ENCODE results near the gene MYBPC2.
"Not testable (repeated sequence)": the region's sequence is repeated elsewhere in the genome, so short reads cannot be mapped to it uniquely, and the experiment has no call there.

The MYBPC2 gene

DNA sequence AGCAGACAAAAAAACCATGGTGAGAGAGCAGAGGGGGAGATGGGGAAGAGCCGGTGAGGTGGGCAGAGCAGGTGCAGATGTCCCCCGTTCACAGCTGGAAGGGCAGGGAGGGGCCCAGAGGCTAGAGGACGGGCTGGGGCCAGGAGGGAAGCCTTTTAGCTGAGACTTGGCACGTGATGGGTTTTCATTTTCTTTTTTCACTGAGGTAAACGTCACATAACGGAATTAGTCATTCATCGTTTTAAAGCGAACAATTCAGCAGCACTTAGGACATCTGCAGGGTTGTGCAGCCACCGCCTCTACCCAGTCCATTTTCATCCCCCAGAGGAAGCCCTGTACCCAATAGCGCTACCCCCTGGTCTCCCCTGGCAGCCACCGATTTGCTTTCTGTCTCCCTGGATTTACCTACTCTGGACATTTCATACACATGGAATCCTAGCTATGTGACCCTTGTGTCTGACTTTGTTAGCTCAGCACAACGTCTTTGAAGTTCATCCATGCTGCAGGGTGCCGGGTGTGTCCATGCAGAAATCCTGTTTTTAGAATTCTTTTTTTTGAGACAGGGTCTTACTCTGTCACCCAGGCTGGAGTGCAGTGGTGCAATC is 27.6 kb downstream of the MYBPC2 start:
- DNase-seq: no peak

DNA sequence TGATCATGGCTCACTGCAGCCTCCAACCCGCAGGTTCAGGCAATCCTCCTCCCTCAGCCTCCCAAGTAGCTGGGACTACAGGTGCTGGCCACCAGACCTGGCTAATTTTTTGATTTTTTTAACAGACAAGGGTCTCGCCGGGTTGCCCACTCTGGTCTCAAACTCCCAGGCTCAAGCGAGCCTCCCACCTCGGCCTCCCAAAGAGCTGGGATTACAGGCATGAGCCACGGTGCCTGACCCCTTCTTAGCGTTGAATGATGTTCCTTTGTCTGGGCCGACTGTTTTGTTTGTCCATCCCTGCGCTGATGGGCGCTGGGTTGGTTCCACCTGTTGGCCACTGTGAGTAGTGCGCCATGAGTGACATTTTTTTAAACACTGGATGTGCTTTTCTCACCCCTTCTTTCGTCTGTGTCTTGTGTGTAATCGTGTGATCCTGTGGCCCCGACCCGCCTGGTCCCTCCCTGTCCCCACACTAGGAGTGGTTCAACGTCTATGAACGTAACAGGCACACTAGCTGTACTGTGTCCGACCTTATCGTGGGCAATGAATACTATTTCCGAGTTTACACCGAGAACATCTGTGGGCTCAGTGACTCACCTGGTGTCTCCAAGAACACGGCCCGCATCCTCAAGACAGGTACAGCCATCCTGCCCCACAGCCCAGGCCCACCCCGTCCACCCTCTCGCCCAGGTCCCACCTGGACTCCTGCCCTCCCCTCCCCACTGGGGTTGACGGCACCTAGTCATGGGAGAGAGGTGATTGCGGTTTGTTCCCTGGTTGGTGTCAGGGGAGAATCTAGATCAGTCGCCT is 28.6 kb downstream of the MYBPC2 start:
- peak; percentile 48 to 60 for DNase-seq

DNA sequence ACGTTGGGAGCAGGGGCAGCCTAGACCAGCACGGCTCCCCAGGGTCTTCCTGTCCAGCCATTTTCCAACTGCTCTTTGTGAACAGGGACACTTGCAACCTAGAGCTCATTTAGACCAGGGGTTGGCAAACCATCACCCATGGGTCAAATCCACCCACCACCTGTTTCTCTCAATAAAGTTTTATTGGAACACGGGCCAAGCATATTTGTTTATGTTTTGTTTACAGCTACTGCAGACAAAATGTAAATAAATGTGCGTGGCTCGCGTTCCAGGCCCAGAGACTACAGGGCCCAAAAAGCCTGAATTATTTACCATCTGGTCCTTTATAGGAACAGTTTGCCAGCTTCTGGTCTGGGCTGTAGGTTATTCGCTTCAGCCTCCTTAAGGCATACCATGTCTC is 30.3 kb downstream of the MYBPC2 start:
- no peak for DNase-seq

DNA sequence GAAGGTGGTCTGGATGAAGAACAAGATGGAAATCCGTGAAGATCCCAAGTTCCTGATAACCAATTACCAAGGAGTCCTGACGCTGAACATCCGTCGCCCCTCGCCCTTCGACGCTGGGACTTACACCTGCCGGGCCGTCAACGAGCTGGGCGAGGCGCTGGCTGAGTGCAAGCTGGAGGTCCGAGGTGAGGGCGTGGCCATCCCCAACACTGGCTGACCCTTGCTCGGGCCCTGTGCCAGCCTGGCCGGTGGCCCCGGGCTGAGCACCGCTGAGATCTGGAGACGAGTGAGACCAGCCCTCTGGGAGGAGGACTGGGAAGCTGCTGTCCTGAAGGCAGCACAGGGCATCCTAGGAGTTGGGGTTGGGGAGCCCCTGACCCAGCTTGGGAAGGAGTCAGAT is 31.7 kb downstream of the MYBPC2 start:
- DNase-seq: no peak

DNA sequence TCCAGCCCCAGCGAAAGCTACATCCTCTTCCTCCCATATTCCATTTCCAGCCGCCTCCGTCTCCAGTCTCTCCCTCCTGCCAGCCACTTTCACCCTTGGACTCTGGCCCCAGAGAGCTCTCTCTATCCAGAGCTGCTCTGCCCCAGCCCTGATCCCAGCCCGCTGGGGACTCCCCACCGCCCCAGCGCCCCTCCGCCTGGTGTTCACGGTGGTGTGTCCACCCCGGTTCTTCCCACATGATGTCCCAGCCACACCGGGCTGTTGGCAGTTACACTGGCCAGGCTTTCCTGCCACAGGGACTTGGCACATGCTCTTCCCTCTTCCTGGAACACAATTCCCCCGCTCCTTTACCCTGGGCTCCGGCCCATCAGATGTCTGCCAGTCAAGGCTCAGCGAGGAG is 32.3 kb downstream of the MYBPC2 start:
- no peak for DNase-seq

DNA sequence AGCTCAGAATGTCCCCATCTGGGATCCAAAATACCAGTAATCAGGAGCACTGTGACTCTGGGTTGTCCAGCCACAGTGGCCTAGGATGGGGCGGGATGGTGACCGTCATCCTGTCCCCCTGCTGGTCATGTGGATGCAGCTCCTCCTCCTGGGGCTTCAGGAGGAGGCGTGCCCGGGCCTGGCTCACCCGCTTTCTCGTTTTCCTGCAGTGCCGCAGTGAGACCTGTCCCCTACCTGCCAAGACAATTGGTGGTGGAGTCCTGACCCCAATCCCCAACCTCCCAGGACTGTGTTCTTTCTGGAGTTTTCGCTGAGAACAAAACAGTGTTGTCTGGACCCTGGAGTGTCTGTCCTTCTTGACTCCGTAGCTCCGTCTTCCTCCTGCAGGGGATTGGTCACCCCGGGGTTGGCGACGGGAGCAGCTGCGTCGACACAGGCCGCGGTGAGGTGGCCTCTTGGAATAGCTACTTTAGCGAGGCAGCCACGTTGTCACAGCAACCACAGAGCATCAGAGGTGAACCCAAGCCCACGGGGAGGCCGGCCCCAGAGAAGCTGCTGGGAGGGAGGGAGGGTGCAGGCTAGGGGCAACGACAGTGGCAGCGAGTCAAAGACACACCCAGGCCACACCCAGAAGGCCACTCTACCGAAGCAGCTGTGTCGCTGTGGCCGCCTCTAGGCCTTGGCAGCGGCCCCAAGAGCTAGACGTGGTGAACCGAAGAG is 33.5 kb downstream of the MYBPC2 start:
- peak; percentile 77 to 92 for DNase-seq

GRCh38 chr19:50466706-50467039 is 34.0 kb downstream of the MYBPC2 start:
- DNase-seq: no peak

- no peak for DNase-seq
Observed at GRCh38 chr19:50467566-50467965, 34.9 kb downstream of the MYBPC2 start.

- no peak for DNase-seq
Observed at GRCh38 chr19:50468818-50469217, 36.1 kb downstream of the MYBPC2 start.

DNA sequence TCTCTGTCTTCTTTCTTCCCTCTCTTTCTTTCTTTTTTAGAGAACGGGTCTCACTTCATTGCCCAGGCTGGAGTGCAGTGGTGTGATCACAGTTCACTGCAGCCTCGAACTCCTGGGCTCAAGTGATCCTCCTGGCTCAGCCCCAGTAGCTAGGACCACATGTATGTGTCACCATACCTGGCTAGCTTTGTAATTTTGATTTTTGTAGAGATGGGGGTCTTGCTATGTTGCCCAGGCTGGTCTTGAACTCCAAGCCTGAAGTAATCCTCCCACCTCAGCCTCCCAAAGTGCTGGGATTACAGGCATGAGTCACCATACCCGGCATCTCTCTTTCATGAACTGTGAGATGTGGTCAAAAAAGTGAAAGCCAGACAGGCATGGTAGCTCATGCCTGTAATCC is 40.6 kb downstream of the MYBPC2 start:
- DNase-seq: not testable (repeated sequence)

- no peak for DNase-seq
Observed at GRCh38 chr19:50475101-50475568, 42.4 kb downstream of the MYBPC2 start.

GRCh38 chr19:50475736-50476223 is 43.1 kb downstream of the MYBPC2 start:
- DNase-seq: no peak

DNA sequence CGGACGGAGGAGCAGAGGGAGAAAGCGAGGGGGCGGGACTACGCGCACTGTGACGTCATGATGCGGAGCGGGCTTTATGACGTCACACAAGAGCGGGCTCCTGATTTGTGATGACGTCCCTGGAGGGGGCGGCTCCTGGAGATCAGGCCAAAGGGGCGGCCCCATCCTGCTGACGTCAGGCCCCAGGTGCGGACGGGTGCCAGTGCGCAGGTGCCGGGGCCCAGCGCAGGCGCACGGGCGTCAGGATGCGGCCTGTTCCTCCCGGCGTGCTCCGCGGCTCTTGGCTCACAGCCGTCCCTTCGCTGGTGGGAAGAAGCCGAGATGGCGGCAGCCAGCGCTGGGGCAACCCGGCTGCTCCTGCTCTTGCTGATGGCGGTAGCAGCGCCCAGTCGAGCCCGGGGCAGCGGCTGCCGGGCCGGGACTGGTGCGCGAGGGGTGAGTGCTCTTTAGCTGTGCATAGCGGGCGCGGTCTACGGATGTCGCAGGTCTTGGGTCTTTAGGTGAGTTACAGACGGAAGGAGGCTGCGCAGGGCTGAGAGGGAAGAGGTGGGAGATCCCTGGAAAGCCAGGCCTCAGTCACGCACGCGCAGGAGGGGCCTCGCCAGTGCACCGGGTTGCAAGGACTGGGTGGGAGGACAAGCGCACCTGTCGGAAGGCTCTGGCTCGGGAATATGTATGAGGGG is 43.7 kb downstream of the MYBPC2 start, which contains the start of the genes EMC10 and GARIN5A:
Gene EMC10 (plus strand): TSS at position 284 of the 683 bp plus-strand sequence. CDS start 38 bp downstream, at position 322.
Gene GARIN5A (minus strand): TSS at position 625 of the 683 bp plus-strand sequence. CDS start 460 bp downstream, at position 165.
- DNase-seq: peak; percentile 84 to 88

GRCh38 chr19:50476907-50477238 is 44.2 kb downstream of the MYBPC2 start:
- no peak for DNase-seq

DNA sequence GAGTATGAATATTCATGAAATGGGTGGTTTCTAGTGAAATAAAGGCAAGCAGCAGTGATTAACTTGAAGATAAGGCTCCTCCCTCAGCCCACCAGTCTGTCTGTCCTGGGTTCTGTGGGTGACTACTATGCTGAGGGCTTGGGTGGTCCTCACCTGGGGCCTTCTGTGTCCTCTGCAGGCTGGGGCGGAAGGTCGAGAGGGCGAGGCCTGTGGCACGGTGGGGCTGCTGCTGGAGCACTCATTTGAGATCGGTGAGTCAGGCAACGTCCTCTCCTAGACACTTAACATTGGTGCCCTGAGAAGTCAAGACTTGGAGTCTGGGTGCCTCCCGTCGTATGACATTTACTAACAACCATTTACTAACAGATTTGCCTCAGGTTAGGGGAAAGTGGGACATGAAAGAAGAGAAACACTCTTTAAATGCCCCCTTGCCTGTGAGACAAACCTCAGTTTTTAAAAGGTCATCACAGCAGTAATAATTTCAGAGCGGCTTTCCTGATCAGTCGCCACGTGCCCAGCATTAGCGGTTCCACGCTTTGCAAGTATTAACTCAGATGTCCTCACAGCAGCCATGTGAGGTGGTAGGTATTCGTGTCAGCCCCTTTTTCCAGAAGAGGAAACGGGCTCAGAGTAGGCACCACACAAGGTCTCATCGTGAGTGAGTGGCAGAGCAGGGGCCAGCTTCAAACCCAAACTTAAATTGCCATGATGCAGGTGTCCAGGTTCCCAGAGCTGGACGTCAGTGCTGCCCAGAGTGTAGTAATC is 45.2 kb downstream of the MYBPC2 start:
- DNase-seq: no peak

DNA sequence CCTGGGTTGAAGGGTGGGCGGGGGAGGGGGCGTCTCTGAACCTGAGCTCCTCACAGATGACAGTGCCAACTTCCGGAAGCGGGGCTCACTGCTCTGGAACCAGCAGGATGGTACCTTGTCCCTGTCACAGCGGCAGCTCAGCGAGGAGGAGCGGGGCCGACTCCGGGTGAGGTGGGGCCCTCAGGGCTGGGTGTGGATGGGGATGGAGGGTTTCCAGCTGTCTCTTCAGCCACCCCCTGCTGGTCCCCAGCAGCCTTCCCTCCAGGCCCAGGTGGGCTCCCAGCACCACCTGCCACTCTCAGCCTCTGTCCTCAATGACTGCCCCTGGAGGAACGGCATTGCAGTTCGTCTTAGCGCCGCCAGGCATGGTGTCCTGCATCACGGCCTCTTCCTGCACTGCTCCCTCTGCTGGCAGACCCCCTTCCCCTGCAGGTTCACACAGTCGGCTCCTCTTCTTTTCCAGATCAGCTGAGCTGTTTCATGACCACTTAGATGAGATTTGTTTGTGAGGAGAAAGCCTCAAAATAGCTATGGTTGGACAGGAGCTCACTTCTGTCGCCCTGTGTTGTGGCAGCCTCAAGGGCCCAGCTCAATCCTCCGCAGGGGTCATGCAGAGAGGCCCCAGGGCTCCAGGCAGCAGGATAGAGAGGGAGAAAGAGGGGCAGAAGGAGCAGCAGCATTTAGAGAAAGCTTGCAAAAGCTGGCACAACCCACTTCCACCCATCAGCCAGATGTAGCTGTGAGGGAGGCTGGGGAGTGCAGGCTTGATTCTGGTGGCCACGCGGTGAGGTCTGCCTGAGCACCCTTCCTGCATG is 46.4 kb downstream of the MYBPC2 start:
- peak; percentile 26 to 30 for DNase-seq

GRCh38 chr19:50479761-50480251 is 47.1 kb downstream of the MYBPC2 start:
- no peak for DNase-seq

DNA sequence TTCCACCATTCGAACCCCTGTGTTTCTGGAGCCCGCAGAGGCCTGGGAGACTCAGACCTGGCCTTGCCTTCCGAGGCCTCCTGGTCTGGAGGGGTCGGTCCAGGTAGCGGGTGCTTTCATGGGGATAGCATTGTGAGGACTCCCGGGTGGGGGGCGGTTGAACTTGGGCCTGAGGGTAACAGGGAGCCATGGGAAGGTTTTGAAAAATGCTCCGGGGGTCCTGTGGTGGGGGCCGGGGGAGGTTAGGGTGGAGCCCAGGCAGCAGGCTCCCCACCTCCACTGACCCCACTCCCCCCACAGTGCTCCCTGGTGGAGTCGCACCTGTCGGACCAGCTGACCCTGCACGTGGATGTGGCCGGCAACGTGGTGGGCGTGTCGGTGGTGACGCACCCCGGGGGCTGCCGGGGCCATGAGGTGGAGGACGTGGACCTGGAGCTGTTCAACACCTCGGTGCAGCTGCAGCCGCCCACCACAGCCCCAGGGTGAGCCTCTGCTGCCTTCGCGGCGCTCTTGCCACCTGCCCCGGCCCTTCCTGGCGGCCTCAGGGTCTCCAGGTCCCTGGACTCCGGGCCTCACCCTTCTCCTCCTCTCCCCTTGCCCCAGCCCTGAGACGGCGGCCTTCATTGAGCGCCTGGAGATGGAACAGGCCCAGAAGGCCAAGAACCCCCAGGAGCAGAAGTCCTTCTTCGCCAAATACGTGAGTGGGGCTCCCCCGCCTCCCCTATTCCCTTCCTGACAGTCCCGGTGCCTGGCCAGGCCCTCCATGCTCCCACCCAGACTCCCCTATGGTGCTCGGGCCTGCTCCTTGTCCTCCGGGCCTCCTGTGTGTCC is 47.8 kb downstream of the MYBPC2 start:
- no peak for DNase-seq

- DNase-seq: no peak
Observed at GRCh38 chr19:50481351-50482149, 48.9 kb downstream of the MYBPC2 start.
